Right renal cortex interstitium (tissue), 3 donors: ENCODE measurements around the gene CLIC1. TPM values are rescaled to one million over a fixed set of nuclear protein-coding genes. Genes with fewer than 3 reads are reported as not detected.

ENCODE experiments used
- DNase-seq, 3 donors: peaks; one replicate each; pipeline ENCODE4 v3.0.0-alpha.2; 2013; ENCODE audit warnings: low read depth in 3 of 3, low spot score in 2 of 3
- polyA plus RNA-seq, 3 donors: library from polyadenylated mRNA; unstranded; fragments of 120-200 nt; gene quantifications; one replicate each; pipeline ENCODE4 v1.2.1, GENCODE V29; 2013; ENCODE audit not compliant: insufficient read length in 3 of 3

Gene CLIC1
- polyA plus RNA-seq, 3 donors, result 313 to 334 (median 325) TPM

GRCh38 chr6:31683591-31683990 lies 52.7 kb downstream of the CLIC1 start:
- no peak for DNase-seq

GRCh38 chr6:31681135-31681671 lies 55.1 kb downstream of the CLIC1 start:
- DNase-seq, result no peak

Other genes starting within 250 kb of the CLIC1 start
- 1 to 10 TPM; 1.0 to 1.4 (median 1.2) TPM for gene MICB, start 238.4 kb downstream of the CLIC1 start, polyA plus RNA-seq
- gene MCCD1, start 207.6 kb downstream of the CLIC1 start, polyA plus RNA-seq, result 10 to 100 TPM; 13.6 to 24.1 (median 17.7) TPM
- gene DDX39B, start 194.5 kb downstream of the CLIC1 start, polyA plus RNA-seq, result 100 to 1,000 TPM; 509 to 546 (median 538) TPM
- gene ATP6V1G2, start 189.9 kb downstream of the CLIC1 start, polyA plus RNA-seq, result 1 to 10 TPM; 5.7 to 7.5 (median 7.3) TPM
- gene NFKBIL1, start 188.9 kb downstream of the CLIC1 start, polyA plus RNA-seq, result 10 to 100 TPM; 17.6 to 19.3 (median 19.1) TPM
- under 1 TPM; 0.13 to 0.15 (median 0.14) TPM for gene LTA, start 164.2 kb downstream of the CLIC1 start, polyA plus RNA-seq
- under 1 TPM; 0.16 to 0.31 (median 0.19) TPM for gene TNF, start 161.0 kb downstream of the CLIC1 start, polyA plus RNA-seq
- 1 to 10 TPM in 2 of 3 donors, under 1 TPM in 1; 0.89 to 1.4 (median 1.2) TPM for gene LTB, start 154.1 kb downstream of the CLIC1 start, polyA plus RNA-seq
- 1 to 10 TPM; 4.9 to 6.5 (median 5.2) TPM for gene LST1, start 150.3 kb downstream of the CLIC1 start, polyA plus RNA-seq
- gene NCR3, start 143.5 kb downstream of the CLIC1 start, polyA plus RNA-seq, result under 1 TPM in 1 of 3 donors, not detected in 2; 0.16 TPM
- 10 to 100 TPM; 87.4 to 99.7 (median 94.8) TPM for gene AIF1, start 121.3 kb downstream of the CLIC1 start, polyA plus RNA-seq
- 100 to 1,000 TPM; 131 to 142 (median 140) TPM for gene PRRC2A, start 115.8 kb downstream of the CLIC1 start, polyA plus RNA-seq
- gene BAG6, start 83.9 kb downstream of the CLIC1 start, polyA plus RNA-seq, result 100 to 1,000 TPM; 212 to 228 (median 226) TPM
- 100 to 1,000 TPM in 2 of 3 donors, 10 to 100 TPM in 1; 91.6 to 131 (median 120) TPM for gene APOM, start 80.6 kb downstream of the CLIC1 start, polyA plus RNA-seq
- 10 to 100 TPM; 19.4 to 20.7 (median 20.4) TPM for gene C6orf47, start 75.8 kb downstream of the CLIC1 start, polyA plus RNA-seq
- gene GPANK1, start 71.5 kb downstream of the CLIC1 start, polyA plus RNA-seq, result 10 to 100 TPM; 29.5 to 31.0 (median 30.8) TPM
- 100 to 1,000 TPM; 234 to 239 (median 236) TPM for gene CSNK2B, start 70.5 kb downstream of the CLIC1 start, polyA plus RNA-seq
- 10 to 100 TPM; 10.4 to 15.6 (median 12.0) TPM for gene LY6G5B, start 66.6 kb downstream of the CLIC1 start, polyA plus RNA-seq
- 1 to 10 TPM; 2.4 to 3.2 (median 2.5) TPM for gene LY6G5C, start 55.5 kb downstream of the CLIC1 start, polyA plus RNA-seq
- 10 to 100 TPM; 54.8 to 57.3 (median 55.2) TPM for gene ABHD16A, start 33.2 kb downstream of the CLIC1 start, polyA plus RNA-seq
- 1 to 10 TPM in 1 of 3 donors, under 1 TPM in 2; 0.44 to 1.5 (median 0.98) TPM for gene LY6G6F, start 29.7 kb downstream of the CLIC1 start, polyA plus RNA-seq
- gene LY6G6D, start 21.2 kb downstream of the CLIC1 start, polyA plus RNA-seq, result under 1 TPM in 1 of 3 donors, not detected in 2; 0.34 TPM
- under 1 TPM; 0.18 to 0.28 (median 0.22) TPM for gene LY6G6C, start 14.8 kb downstream of the CLIC1 start, polyA plus RNA-seq
- 1 to 10 TPM; 1.1 to 2.3 (median 1.4) TPM for gene MPIG6B, start 13.2 kb downstream of the CLIC1 start, polyA plus RNA-seq
- 100 to 1,000 TPM; 157 to 166 (median 162) TPM for gene DDAH2, start 7.2 kb downstream of the CLIC1 start, polyA plus RNA-seq
- gene MSH5, start 3.5 kb upstream of the CLIC1 start, polyA plus RNA-seq, result 10 to 100 TPM; 13.8 to 16.7 (median 15.3) TPM
- 1 to 10 TPM; 2.1 to 7.4 (median 6.0) TPM for gene SAPCD1, start 26.1 kb upstream of the CLIC1 start, polyA plus RNA-seq
- gene VWA7, start 40.8 kb upstream of the CLIC1 start, polyA plus RNA-seq, result 1 to 10 TPM; 6.8 to 9.4 (median 8.5) TPM
- gene VARS1, start 59.2 kb upstream of the CLIC1 start, polyA plus RNA-seq, result 10 to 100 TPM; 57.2 to 59.4 (median 58.1) TPM
- gene LSM2, start 70.4 kb upstream of the CLIC1 start, polyA plus RNA-seq, result 10 to 100 TPM; 86.8 to 93.1 (median 87.3) TPM
- 1 to 10 TPM; 4.1 to 4.3 (median 4.3) TPM for gene HSPA1L, start 78.8 kb upstream of the CLIC1 start, polyA plus RNA-seq
- 100 to 1,000 TPM in 1 of 3 donors, 10 to 100 TPM in 2; 83.5 to 115 (median 87.1) TPM for gene HSPA1A, start 79.0 kb upstream of the CLIC1 start, polyA plus RNA-seq
- gene HSPA1B, start 91.2 kb upstream of the CLIC1 start, polyA plus RNA-seq, result 100 to 1,000 TPM; 112 to 164 (median 134) TPM
- 10 to 100 TPM; 69.0 to 89.7 (median 77.5) TPM for gene NEU1, start 126.3 kb upstream of the CLIC1 start, polyA plus RNA-seq
- gene SLC44A4, start 142.5 kb upstream of the CLIC1 start, polyA plus RNA-seq, result 10 to 100 TPM; 34.7 to 45.8 (median 43.8) TPM
- gene EHMT2, start 161.2 kb upstream of the CLIC1 start, polyA plus RNA-seq, result 10 to 100 TPM; 67.9 to 74.0 (median 68.5) TPM
- gene ZBTB12, start 165.6 kb upstream of the CLIC1 start, polyA plus RNA-seq, result 10 to 100 TPM; 23.5 to 27.3 (median 25.5) TPM
- 1 to 10 TPM; 3.3 to 4.3 (median 4.0) TPM for gene C2, start 191.2 kb upstream of the CLIC1 start, polyA plus RNA-seq
- gene CFB, start 209.6 kb upstream of the CLIC1 start, polyA plus RNA-seq, result 10 to 100 TPM in 1 of 3 donors, 1 to 10 TPM in 2; 5.0 to 17.5 (median 5.7) TPM
- 10 to 100 TPM; 90.8 to 94.0 (median 92.7) TPM for gene NELFE, start 222.4 kb upstream of the CLIC1 start, polyA plus RNA-seq
- gene SKIC2, start 222.6 kb upstream of the CLIC1 start, polyA plus RNA-seq, result 10 to 100 TPM; 35.7 to 49.2 (median 37.6) TPM
- 10 to 100 TPM; 25.7 to 26.8 (median 26.0) TPM for gene DXO, start 235.6 kb upstream of the CLIC1 start, polyA plus RNA-seq
- gene C4A, start 245.5 kb upstream of the CLIC1 start, polyA plus RNA-seq, result 10 to 100 TPM; 10.9 to 22.9 (median 13.1) TPM